GM08714 (cell line): ENCODE measurements around the gene PKMYT1.

Source experiments
- H3K4me3 ChIP-seq: fragments of 200-500 bp; sonication (Bioruptor generic); 2 replicates; pipeline ENCODE4 v1.5.1; 2014; ENCODE audit warnings: mild to moderate bottlenecking, low read length, inconsistent platforms
- ZNF274 ChIP-seq: IDR thresholded peaks from 2 replicates; pipeline ENCODE4 v1.6.1; 2012; ENCODE audit warnings: mild to moderate bottlenecking, low read depth, low read length

The PKMYT1 gene

DNA sequence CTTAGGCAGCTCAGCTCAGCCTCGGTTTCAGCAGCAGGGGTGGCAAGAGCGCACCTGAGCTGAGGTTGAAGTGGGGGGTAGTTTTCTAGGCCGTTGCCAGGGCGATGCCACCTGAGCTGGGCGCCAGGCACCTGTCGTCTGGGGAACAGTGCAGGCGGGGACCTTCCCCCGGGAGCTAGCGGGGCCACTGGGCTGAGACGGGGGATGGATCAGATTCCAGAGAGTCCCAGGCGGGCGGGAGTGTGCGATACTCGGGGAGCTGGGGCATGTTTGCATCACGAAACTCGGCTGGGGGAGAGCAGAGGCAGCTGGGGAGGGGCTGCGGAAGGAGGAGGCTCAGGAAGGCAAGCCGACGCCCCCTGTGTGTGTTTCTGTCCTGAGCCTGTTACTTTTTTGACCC, 32.0 kb upstream of the PKMYT1 start:
- H3K4me3 ChIP-seq: no peak overlapping the region
- TF ChIP-seq ZNF274: no peak

DNA sequence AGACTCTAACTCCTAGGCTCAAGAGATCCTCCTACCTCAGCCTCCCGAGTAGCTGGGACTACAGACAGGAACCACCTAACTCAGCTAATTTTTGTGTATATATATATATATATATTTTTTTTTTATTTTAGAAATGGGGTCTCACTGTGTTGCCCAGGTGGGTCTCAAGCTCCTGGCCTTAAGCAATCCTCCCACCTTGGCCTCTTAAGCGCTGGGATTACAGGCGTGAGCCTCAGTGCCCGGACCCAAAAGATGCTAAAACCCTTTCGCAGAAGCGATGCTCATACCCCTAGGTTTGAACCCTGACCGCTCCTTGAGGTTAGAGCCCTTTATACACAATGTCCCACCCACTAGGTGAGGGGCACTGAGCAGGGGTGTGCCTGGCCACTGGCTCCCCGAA, 30.3 kb upstream of the PKMYT1 start:
- TF ChIP-seq ZNF274: no peak
- no peak overlapping the region for H3K4me3 ChIP-seq

DNA sequence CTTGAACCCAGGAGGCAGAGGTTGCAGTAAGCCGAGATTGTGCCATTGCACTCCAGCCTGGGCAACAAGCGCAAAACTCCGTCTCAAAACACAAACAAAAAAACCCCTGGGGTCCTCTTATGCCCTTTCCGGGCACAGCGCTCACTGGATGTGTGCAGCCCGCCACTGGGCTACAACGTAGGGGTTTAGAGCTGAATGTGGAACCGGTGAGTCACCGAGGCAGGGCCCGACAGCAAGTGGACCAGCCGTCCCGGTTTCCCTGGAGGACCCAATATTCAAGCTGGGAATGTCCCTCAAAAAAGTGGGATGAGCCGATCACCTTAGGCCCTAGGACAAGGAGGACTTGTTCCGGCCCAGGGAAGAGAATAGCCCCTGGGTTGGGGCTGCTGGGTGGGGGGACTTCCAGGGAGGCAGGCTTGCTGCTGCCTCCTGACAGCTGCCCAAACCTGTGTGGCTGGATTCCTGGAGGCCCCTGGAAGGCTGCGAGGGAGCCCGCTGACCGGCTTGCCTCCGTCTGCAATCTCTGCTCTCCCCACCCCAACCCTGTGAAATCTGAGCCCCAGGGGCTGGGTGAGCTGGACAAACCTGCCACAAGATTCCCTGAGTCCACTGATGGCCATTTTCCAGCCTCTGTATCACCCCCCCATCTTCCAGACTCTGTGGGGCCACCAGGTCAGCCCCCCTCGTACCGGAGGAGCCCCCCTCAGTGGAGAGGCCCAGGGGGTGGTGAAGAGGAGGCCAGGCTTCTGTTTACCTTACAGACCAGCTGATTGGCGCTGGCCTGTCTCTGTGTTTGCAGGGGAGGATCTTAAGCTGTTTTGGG, 29.5 kb upstream of the PKMYT1 start:
- TF ChIP-seq ZNF274: no peak
- H3K4me3 ChIP-seq: no peak overlapping the region

DNA sequence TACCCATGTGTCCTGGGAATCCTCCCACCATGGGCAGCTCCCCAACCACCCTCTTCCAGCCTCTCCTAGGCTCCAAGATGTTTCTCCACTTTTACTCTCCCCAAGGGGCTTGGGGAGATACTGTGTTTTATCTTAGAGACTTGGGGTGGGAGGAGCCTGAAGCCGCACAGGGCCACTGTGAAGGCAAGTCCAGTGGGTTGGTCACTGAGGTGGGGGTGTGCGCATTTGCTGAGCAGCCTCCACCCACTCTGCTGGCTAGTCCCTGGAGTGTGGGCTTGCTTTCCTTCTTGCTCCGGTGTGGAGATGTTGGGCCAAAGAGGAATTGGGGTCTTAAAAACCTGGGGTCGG, 28.4 kb upstream of the PKMYT1 start:
- no peak overlapping the region for H3K4me3 ChIP-seq
- no peak for TF ChIP-seq ZNF274

DNA sequence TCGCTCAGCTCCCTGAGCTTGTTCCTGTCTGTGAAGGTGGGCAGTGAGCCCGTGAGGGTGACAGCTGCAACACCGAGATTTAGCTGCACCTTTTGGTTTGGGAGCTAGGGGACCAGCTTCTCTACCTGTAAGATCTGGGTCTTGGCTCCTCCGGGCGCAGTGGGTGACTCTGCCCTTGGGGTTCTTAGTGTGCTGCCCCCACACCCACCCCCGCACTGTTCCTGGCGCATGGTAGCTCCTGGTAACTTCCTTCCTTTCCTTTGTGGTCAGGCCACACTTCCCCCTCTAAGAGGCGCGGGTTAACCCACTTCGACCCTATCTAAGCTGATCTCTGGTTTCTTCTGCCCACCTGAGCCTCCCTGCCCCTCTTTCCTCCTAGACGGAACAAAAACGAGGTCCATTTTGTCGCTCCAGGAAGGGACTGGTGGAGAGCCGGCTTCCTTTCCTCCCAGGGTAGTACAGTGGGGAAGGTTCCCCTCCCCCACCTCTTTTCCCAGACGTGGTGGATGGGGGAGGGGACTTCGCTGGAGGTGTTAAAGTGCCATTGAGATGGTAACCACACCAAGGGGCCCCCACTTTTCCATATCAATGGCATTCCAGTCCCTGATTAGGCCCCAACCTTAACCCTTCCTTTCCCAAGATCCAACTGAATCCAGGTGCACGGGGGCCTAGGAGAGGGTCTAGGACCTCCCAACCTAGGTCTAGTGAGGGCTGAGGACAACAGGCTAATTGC, 27.9 kb upstream of the PKMYT1 start:
- TF ChIP-seq ZNF274: no peak
- H3K4me3 ChIP-seq: no peak overlapping the region; the same call in 1 of the 2 replicates

- no peak for TF ChIP-seq ZNF274
- peak overlapping the region; percentile 35; the same call in 1 of the 2 replicates for H3K4me3 ChIP-seq
Measured at GRCh38 chr16:3007059-3007956, 27.1 kb upstream of the PKMYT1 start.

GRCh38 chr16:3004781-3005284, 24.6 kb upstream of the PKMYT1 start:
- H3K4me3 ChIP-seq: peak overlapping the region; percentile 51; the same call in 1 of the 2 replicates
- TF ChIP-seq ZNF274: no peak

- no peak overlapping the region for H3K4me3 ChIP-seq
- TF ChIP-seq ZNF274: no peak
Measured at GRCh38 chr16:3004319-3004718, 24.1 kb upstream of the PKMYT1 start.

DNA sequence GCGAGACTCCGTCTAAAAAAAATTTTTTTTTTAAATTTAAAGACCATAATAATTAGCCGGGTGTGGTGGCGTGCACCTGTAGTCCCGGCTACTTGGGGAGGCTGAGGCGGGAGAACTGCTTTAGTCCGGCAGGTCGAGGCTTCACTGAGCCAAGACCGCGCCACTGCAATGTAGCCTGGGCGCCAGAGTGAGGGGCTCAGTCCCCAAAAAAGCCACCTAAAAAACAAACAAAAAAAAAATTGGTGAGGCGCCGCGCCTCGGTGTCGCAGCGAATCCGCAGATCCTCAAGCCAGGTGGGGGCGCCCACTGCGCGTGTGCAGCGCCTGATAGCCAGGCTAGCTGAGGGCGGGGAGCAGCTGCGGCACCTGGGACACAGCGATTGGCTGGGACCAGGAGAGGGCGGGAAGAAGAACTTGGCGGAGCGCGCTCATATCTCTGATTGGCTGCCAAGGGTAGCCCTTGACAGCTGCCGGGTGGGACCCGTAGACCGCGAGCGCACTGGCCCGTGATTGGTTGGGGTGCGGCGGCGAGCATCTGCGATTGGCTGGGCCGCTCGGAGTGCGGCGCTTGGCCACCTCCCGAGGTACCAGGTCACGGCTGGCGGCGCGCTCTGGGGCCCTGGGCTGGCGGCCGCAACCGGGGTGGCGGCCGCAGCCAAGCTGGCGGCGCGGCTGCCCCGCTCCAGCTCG, 23.5 kb upstream of the PKMYT1 start:
- TF ChIP-seq ZNF274: no peak
- no peak overlapping the region for H3K4me3 ChIP-seq

DNA sequence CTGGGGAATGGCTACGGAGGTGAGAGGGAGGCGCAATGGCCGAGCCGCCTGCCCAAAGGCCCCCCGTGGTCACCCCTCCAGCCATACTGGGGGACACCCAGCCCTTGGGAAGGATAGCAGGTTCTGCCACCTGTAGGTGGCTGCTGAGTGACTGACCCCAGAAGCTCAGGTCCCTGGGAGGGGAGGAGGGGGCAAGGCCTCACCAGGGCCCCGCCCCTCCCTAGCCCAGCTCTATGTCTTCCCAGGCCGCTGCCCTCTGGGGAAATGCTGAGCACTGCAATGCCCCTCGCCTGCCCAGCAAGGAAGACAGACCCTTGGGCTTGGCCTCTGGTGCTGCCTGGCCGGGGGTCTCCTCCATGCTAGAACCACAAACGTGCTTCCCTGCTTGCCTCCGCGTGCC, 21.1 kb upstream of the PKMYT1 start:
- no peak overlapping the region for H3K4me3 ChIP-seq
- no peak for TF ChIP-seq ZNF274

- TF ChIP-seq ZNF274: no peak
- H3K4me3 ChIP-seq: no peak overlapping the region
Measured at GRCh38 chr16:3000540-3000939, 20.3 kb upstream of the PKMYT1 start.

- TF ChIP-seq ZNF274: no peak
Measured at GRCh38 chr16:2999929-3000328, 19.7 kb upstream of the PKMYT1 start.

GRCh38 chr16:2996298-2996697, 16.1 kb upstream of the PKMYT1 start:
- no peak for TF ChIP-seq ZNF274
- no peak overlapping the region for H3K4me3 ChIP-seq

More at GRCh38 chr16:2999929-3000328, 19.7 kb upstream of the PKMYT1 start:
- H3K4me3 ChIP-seq: no peak overlapping the region
